HepG2 (cell line): ENCODE data around the gene GNAZ. TPM values are rescaled to one million over a fixed set of nuclear protein-coding genes. Genes with fewer than 3 reads are reported as not detected.

Experiments
- ATAC-seq: fragments of 200-7000 bp; cut with Tn5 transposase; 3 replicates; pipeline ENCODE4 v1.9.1; 2020; ENCODE audit warnings: mild to moderate bottlenecking, moderate library complexity
- BruUV-seq: library from RNA; stranded (reverse); fragments of 400-500 nt; replicated peaks from 2 replicates; lab custom pipeline; 2021; lab: Mats Ljungman, UMichigan
- CTCF ChIA-PET: fragments of 300-600 bp; formaldehyde crosslinking; extraction: SDS; loops from one replicate; lab custom pipeline; 2021; ENCODE audit warnings: low total read pairs, inconsistent platforms, low intra/inter-chr PET ratio; lab: Yijun Ruan, JAX
- POLR2A ChIA-PET: fragments of 350-600 bp; sonication (Branson Sonifier 250); formaldehyde crosslinking; loops from one replicate; lab custom pipeline; 2020; ENCODE audit warnings: antibody characterized with exemption, inconsistent platforms; lab: Yijun Ruan, JAX
- DNase-seq: peaks from one replicate; pipeline ENCODE4 v3.0.0-alpha.2; 2015; ENCODE audit warnings: low spot score
- FAIRE-seq: peaks from 3 replicates; lab custom pipeline; 2011; peaks lifted over from hg19 to GRCh38; lab: Jason Lieb, UNC
- H2AFZ ChIP-seq: one replicate; pipeline ENCODE4 v1.6.1; 2011; ENCODE audit warnings: low read length, inconsistent platforms
- H3K27ac ChIP-seq: fragments of 300-600 bp; 3 replicates; pipeline ENCODE4 v1.8.0; 2011; ENCODE audit warnings: mixed run types, mild to moderate bottlenecking, mixed read lengths, low read length, inconsistent platforms; ENCODE audit not compliant: insufficient read depth; ENCODE audit errors: extremely low read length
- H3K27me3 ChIP-seq, 2 experiments: fragments of 200-600 bp in 1 of 2; 2 replicates in 1 of 2; 3 replicates in 1 of 2; pipeline versions ENCODE4 v1.6.0 to v1.8.0; 2011; ENCODE audit warnings: low read length in 2 of 2, mild to moderate bottlenecking in 2 of 2, moderate library complexity in 2 of 2, inconsistent platforms in 1 of 2; ENCODE audit not compliant: insufficient read depth in 2 of 2, control insufficient read depth in 1 of 2
- H3K36me3 ChIP-seq, 2 experiments: fragments of 200-600 bp in 1 of 2; replicated peaks in 1 of 2; 2 replicates in 1 of 2; 3 replicates in 1 of 2; pipeline versions ENCODE4 v1.5.1 to v1.8.0; 2011; ENCODE audit warnings: low read length in 2 of 2, inconsistent platforms in 1 of 2; ENCODE audit not compliant: insufficient read depth in 2 of 2, control insufficient read depth in 1 of 2
- H3K4me1 ChIP-seq: 2 replicates; pipeline ENCODE4 v1.5.1; 2012; ENCODE audit warnings: low read length, inconsistent platforms; ENCODE audit not compliant: insufficient read depth
- H3K4me2 ChIP-seq: 2 replicates; pipeline ENCODE4 v1.6.0; 2011; ENCODE audit warnings: low read depth, low read length, inconsistent platforms
- H3K4me3 ChIP-seq, 3 experiments: fragments of 200-600 bp in 1 of 3; sonication (generic), shearing (Covaris generic) in 1 of 3; replicated peaks in 1 of 3; 2 replicates each; pipeline ENCODE4 v1.5.1; 2011 to 2016; ENCODE audit warnings: low read length in 3 of 3, inconsistent platforms in 2 of 3, low read depth in 2 of 3, mild to moderate bottlenecking in 2 of 3, control low read depth in 1 of 3, mixed read lengths in 1 of 3; ENCODE audit not compliant: insufficient read depth in 1 of 3
- H3K79me2 ChIP-seq: one replicate; pipeline ENCODE4 v1.6.1; 2011; ENCODE audit warnings: low read length, inconsistent platforms; ENCODE audit not compliant: insufficient read depth
- H3K9ac ChIP-seq: 2 replicates; pipeline ENCODE4 v1.6.0; 2011; ENCODE audit warnings: mild to moderate bottlenecking, low read depth, low read length, inconsistent platforms; ENCODE audit not compliant: insufficient read depth
- H3K9me3 ChIP-seq: 2 replicates; pipeline ENCODE4 v1.5.1; 2012; ENCODE audit warnings: mild to moderate bottlenecking, low read length
- H4K20me1 ChIP-seq: 2 replicates; pipeline ENCODE4 v1.6.0; 2011; ENCODE audit warnings: inconsistent platforms, mild to moderate bottlenecking, low read length, moderate library complexity; ENCODE audit not compliant: insufficient read depth
- ATF6 ChIP-seq: sonication (generic); formaldehyde crosslinking; conservative IDR thresholded peaks from 2 replicates; pipeline ENCODE4 v1.4.0; 2020; ENCODE audit warnings: missing genetic modification reagents
- CSRNP2 ChIP-seq: sonication (generic); formaldehyde crosslinking; conservative IDR thresholded peaks from 2 replicates; pipeline ENCODE4 v1.8.0; 2022; ENCODE audit warnings: low read depth, missing genetic modification reagents
- MTF2 ChIP-seq: sonication (generic); formaldehyde crosslinking; IDR thresholded peaks from 2 replicates; pipeline ENCODE4 v1.5.0; 2020; ENCODE audit warnings: missing genetic modification reagents, borderline replicate concordance
- NFYC ChIP-seq: IDR thresholded peaks from 2 replicates; pipeline ENCODE4 v1.6.1; 2016; ENCODE audit warnings: missing genetic modification reagents, missing compliant biosample characterization
- SMAD9 ChIP-seq: sonication (generic); formaldehyde crosslinking; IDR thresholded peaks from 2 replicates; pipeline ENCODE4 v1.5.1; 2020; ENCODE audit warnings: mild to moderate bottlenecking, missing genetic modification reagents
- SOX5 ChIP-seq: IDR thresholded peaks from 2 replicates; pipeline ENCODE4 v1.6.1; 2016; ENCODE audit warnings: borderline replicate concordance
- YEATS2 ChIP-seq: sonication (generic); formaldehyde crosslinking; IDR thresholded peaks from 2 replicates; pipeline ENCODE4 v1.4.0; 2020; ENCODE audit warnings: missing genetic modification reagents, borderline replicate concordance
- ZBTB21 ChIP-seq: sonication (generic); formaldehyde crosslinking; IDR thresholded peaks from 2 replicates; pipeline ENCODE4 v1.4.0; 2020; ENCODE audit warnings: missing genetic modification reagents
- ZFP82 ChIP-seq: sonication (generic); formaldehyde crosslinking; IDR thresholded peaks from 2 replicates; pipeline ENCODE4 v1.5.1; 2020; ENCODE audit warnings: mild to moderate bottlenecking, missing genetic modification reagents, borderline replicate concordance
- ZNF34 ChIP-seq: sonication (generic); formaldehyde crosslinking; IDR thresholded peaks from 2 replicates; pipeline ENCODE4 v1.4.0; 2020; ENCODE audit warnings: mild to moderate bottlenecking, missing genetic modification reagents, borderline replicate concordance
- ZNF678 ChIP-seq: sonication (generic); formaldehyde crosslinking; IDR thresholded peaks from 2 replicates; pipeline ENCODE4 v1.4.0; 2020; ENCODE audit warnings: mild to moderate bottlenecking, missing genetic modification reagents
- ZNF766 ChIP-seq: sonication (generic); formaldehyde crosslinking; IDR thresholded peaks from 2 replicates; pipeline ENCODE4 v1.5.0; 2020; ENCODE audit warnings: missing genetic modification reagents, borderline replicate concordance
- ZNF83 ChIP-seq: sonication (generic); formaldehyde crosslinking; IDR thresholded peaks from 2 replicates; pipeline ENCODE4 v1.4.0; 2020; ENCODE audit warnings: missing genetic modification reagents, mild to moderate bottlenecking, borderline replicate concordance
- whole genome bisulfite sequencing: methylation state at CpG from one replicate; pipeline ENCODE4 v1.1.6; 2017; ENCODE audit warnings: low lambda C conversion rate; 5-methylcytosine and 5-hydroxymethylcytosine counted together
- in situ Hi-C: cut with HindIII; loops from 2 replicates; pipeline ENCODE4 v1.10.0; 2017; ENCODE audit warnings: low pct_unique_long_range_greater_than_20kb; ENCODE audit not compliant: extremely low pct_ligation_motif_present
- intact Hi-C: fragments of 100-400 bp; cut with micrococcal nuclease; formaldehyde crosslinking; loops from one replicate; pipeline ENCODE4 v1.10.0; 2022; ENCODE audit not compliant: unreplicated experiment
- polyA plus RNA-seq, 8 experiments: library from polyadenylated mRNA; depleted of rRNA in 3 of 8; stranded (reverse) in 7 of 8; unstranded in 1 of 8; fragments of >200 nt; fragmentation: Illumina TruSeq in 4 of 8; extraction: Trizol in 4 of 8; gene quantifications; 2 replicates each; pipeline versions ENCODE4 v1.2.1 to v1.2.3, GENCODE V29; 2011 to 2016; ENCODE audit warnings: low read depth in 4 of 8, missing spikeins in 1 of 8, mixed read lengths in 1 of 8; ENCODE audit not compliant: insufficient read depth in 1 of 8
- total RNA-seq, 5 experiments: library from RNA; depleted of rRNA; stranded (reverse); fragments of >200 nt; fragmentation: Illumina TruSeq; extraction: Trizol; gene quantifications; 2 replicates each; pipeline ENCODE4 v1.2.3, GENCODE V29; 2016; ENCODE audit warnings: low read depth in 1 of 5
- TF ChIP-seq, protein P1 (sequence below): sonication (generic); formaldehyde crosslinking; IDR thresholded peaks from 2 replicates; pipeline ENCODE4 v1.4.0; 2020; ENCODE audit warnings: mild to moderate bottlenecking, missing genetic modification reagents, borderline replicate concordance
- TF ChIP-seq, protein P2 (sequence below): IDR thresholded peaks from 2 replicates; pipeline ENCODE4 v1.6.1; 2016; ENCODE audit warnings: control low read depth

Gene GNAZ
- total and polyA plus RNA-seq, 2 of the 13 experiments (the other 11 are each of a cell fraction or from before 2014, with no cell fraction given) = 11.4 to 22.3 TPM

DNA sequence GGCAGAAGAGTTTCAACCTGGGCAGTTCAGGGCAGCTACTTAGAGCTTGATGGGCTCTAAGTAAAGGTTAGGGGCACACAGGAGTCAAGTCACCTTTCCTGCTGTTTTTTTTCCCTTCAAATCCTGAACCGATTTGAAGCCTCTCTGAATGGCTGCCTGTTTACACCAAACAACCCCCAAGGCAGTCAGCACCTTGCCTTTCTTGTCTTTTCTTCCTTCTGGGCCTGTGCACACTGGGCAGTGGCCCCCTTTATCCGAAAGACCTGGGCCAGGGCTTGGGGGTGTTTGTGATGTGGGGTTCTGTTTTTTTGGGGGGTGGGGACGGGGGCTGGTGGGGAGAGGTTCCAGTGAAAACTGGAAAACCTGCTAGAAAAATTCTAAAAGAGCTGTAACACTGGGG lies 67.1 kb downstream of the GNAZ start:
- Histone ChIP-seq H3K4me2 (no peak overlapping the region), H3K4me3 (no peak overlapping the region), H3K36me3 (no peaks in the 10 kb centered on the region), H2AFZ (no peak overlapping the region), H3K9ac (no peak overlapping the region), H4K20me1 (no peaks in the 10 kb centered on the region), H3K9me3 (no peaks in the 10 kb centered on the region), H3K79me2 (no peaks in the 10 kb centered on the region), H3K4me1 (peaks cover 23% of the 10 kb centered on the region), H3K27me3 (no peaks in the 10 kb centered on the region; a peak in 1 of 5 replicates), H3K27ac (no peak overlapping the region)
- ATAC-seq (no peak), DNase-seq (no peak), FAIRE-seq (no peak)
- WGBS = 47% methylated on average over 3 of the region's 3 CpGs
- CTCF ChIA-PET = no interaction called here
- in situ Hi-C loops = no loop called here
- intact Hi-C loops = no loop called here
- POLR2A ChIA-PET = no interaction called here
- no TSS peak for BruUV-seq
- TF ChIP-seq MTF2 (CRISPR knock-in tag) = no peak
- no peak for TF ChIP-seq ZNF678 (CRISPR knock-in tag)
- TF ChIP-seq ZNF83 (CRISPR knock-in tag) = no peak
- TF ChIP-seq CSRNP2 (CRISPR knock-in tag) = no peak
- no peak for TF ChIP-seq SMAD9 (CRISPR knock-in tag)
- no peak for TF ChIP-seq YEATS2
- TF ChIP-seq, protein P1, sequence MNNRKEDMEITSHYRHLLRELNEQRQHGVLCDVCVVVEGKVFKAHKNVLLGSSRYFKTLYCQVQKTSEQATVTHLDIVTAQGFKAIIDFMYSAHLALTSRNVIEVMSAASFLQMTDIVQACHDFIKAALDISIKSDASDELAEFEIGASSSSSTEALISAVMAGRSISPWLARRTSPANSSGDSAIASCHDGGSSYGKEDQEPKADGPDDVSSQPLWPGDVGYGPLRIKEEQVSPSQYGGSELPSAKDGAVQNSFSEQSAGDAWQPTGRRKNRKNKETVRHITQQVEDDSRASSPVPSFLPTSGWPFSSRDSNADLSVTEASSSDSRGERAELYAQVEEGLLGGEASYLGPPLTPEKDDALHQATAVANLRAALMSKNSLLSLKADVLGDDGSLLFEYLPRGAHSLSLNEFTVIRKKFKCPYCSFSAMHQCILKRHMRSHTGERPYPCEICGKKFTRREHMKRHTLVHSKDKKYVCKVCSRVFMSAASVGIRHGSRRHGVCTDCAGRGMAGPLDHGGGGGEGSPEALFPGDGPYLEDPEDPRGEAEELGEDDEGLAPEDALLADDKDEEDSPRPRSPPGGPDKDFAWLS (CRISPR knock-in tag) = no peak
- TF ChIP-seq ZBTB21 (CRISPR knock-in tag) = no peak
- TF ChIP-seq ZNF766 = no peak
- TF ChIP-seq ATF6 (CRISPR knock-in tag) = no peak
- no peak for TF ChIP-seq ZFP82 (CRISPR knock-in tag)
- no peak for TF ChIP-seq ZNF34
- TF ChIP-seq, protein P2, sequence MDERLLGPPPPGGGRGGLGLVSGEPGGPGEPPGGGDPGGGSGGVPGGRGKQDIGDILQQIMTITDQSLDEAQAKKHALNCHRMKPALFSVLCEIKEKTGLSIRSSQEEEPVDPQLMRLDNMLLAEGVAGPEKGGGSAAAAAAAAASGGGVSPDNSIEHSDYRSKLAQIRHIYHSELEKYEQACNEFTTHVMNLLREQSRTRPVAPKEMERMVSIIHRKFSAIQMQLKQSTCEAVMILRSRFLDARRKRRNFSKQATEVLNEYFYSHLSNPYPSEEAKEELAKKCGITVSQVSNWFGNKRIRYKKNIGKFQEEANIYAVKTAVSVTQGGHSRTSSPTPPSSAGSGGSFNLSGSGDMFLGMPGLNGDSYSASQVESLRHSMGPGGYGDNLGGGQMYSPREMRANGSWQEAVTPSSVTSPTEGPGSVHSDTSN (CRISPR knock-in tag) = no peak
- no peak for TF ChIP-seq SOX5 (CRISPR knock-in tag)
- no peak for TF ChIP-seq NFYC
